Activated CD8-positive, alpha-beta T cell treated with anti-CD3 and anti-CD28 coated beads, Interleukin-2, amount 10 ng/mL, durations not matched to agents 7 days and 5 days (primary cell): ENCODE measurements around the gene VAPB. TPM values are rescaled to one million over a fixed set of nuclear protein-coding genes. Genes with fewer than 3 reads are reported as not detected.
A peak's percentile ranks its signal among the peaks of the same experiment; 100 is the strongest.
"Not testable (repeated sequence)": the region's sequence is repeated elsewhere in the genome, so short reads cannot be mapped to it uniquely, and the experiment has no call there.

Experiments
- ATAC-seq: fragments of 150-1000 bp; cut with Tn5 transposase; one replicate; pipeline ENCODE4 v1.10.0; 2021; ENCODE audit warnings: moderate library complexity
- CTCF ChIA-PET: fragments of 350-600 bp; sonication (Branson Sonifier 250); formaldehyde crosslinking; loops from one replicate; lab custom pipeline; 2021; ENCODE audit warnings: antibody characterized with exemption; lab: Charles Lee
- POLR2A ChIA-PET: fragments of 350-600 bp; sonication (Branson Sonifier 250); formaldehyde crosslinking; loops from one replicate; lab custom pipeline; 2021; ENCODE audit warnings: antibody characterized with exemption; lab: Charles Lee
- DNase-seq: peaks from one replicate; pipeline ENCODE4 v3.0.0-alpha.2; 2020
- H3K27ac Mint-ChIP-seq: one replicate; pipeline ENCODE4 v1.8.0; 2021; ENCODE audit warnings: mild to moderate bottlenecking, mixed read lengths
- H3K27me3 Mint-ChIP-seq: one replicate; pipeline ENCODE4 v1.8.0; 2021; ENCODE audit warnings: low read depth, mixed read lengths
- H3K36me3 Mint-ChIP-seq: one replicate; pipeline ENCODE4 v1.8.0; 2021; ENCODE audit warnings: low read depth, mixed read lengths
- H3K4me1 Mint-ChIP-seq: one replicate; pipeline ENCODE4 v1.8.0; 2021; ENCODE audit warnings: low read depth, mixed read lengths
- H3K4me3 Mint-ChIP-seq: one replicate; pipeline ENCODE4 v1.8.0; 2021; ENCODE audit warnings: mild to moderate bottlenecking, mixed read lengths
- H3K9me3 Mint-ChIP-seq: one replicate; pipeline ENCODE4 v1.8.0; 2022; ENCODE audit warnings: mixed read lengths; ENCODE audit not compliant: insufficient read depth
- total RNA-seq, 2 experiments: library from RNA; stranded (reverse); gene quantifications; one replicate each; pipeline ENCODE4 v1.2.3, GENCODE V29; 2021

Gene VAPB
- total RNA-seq, 2 experiments from 2014 or later: 34.5 to 36.8 TPM

DNA sequence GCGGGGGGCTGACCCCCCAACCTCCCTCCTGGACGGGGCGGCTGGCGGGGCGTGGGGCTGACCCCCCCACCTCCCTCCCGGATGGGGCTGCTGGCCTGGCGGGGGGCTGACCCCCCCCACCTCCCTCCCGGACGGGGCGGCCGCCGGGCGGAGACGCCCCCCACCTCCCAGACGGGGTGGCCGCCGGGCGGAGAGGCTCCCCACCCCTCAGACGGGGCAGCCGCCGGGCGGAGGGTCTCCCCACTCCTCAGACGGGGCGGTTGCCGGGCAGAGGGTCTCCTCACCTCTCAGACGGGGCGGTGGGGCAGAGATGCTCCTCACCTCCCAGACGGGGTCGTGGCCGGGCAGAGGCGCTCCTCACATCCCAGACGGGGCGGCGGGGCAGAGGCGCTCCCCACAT is 25.2 kb downstream of the VAPB start:
- CTCF ChIA-PET, POLR2A ChIA-PET, H3K9me3 Mint-ChIP-seq, ATAC-seq, DNase-seq, H3K27ac Mint-ChIP-seq, H3K4me3 Mint-ChIP-seq, H3K27me3 Mint-ChIP-seq: not testable (repeated sequence)
- Mint-ChIP-seq H3K4me1 (peaks cover 32% of the 10 kb centered on the region), H3K36me3 (peaks cover 40% of the 10 kb centered on the region)

DNA sequence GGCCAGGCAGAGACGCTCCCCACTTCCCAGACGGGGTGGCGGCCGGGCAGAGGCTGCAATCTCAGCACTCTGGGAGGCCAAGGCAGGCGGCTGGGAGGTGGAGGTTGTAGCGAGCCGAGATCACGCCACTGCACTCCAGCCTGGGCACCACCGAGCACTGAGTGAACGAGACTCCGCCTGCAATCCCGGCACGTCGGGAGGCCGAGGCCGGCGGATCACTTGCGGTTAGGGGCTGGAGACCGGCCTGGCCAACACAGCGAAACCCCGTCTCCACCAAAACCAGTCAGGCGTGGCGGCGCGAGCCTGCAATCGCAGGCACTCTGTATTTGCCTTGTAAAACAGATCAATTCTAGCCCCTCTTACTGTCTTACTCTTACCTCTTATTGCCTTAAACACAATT is 25.8 kb downstream of the VAPB start:
- H3K4me1 Mint-ChIP-seq: peaks cover 27% of the 10 kb centered on the region
- DNase-seq, ATAC-seq, POLR2A ChIA-PET, H3K4me3 Mint-ChIP-seq, H3K27ac Mint-ChIP-seq, H3K27me3 Mint-ChIP-seq, CTCF ChIA-PET, H3K9me3 Mint-ChIP-seq: not testable (repeated sequence)
- H3K36me3 Mint-ChIP-seq: peaks cover 46% of the 10 kb centered on the region

DNA sequence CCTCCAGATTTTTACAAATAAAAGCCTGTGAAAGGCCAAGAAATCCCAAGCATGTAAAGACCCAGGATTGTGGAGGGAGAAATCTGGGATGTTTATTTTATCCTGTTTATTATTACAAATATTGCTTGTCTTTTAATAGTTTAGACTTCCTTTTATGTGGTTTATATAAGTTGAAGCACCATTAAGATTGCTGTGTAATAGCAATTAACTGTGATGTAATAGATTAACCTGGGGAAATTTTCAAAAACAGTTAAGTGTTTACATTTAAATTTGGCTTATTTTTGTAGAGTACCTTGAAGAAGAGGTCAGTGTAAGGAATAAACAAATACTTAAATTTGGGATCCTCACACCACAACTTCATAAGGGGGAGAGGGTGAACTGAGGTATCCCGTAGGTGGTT is 27.0 kb downstream of the VAPB start:
- CTCF ChIA-PET: no interaction called here
- Mint-ChIP-seq H3K4me3 (no peak overlapping the region), H3K36me3 (peaks cover 52% of the 10 kb centered on the region)

DNA sequence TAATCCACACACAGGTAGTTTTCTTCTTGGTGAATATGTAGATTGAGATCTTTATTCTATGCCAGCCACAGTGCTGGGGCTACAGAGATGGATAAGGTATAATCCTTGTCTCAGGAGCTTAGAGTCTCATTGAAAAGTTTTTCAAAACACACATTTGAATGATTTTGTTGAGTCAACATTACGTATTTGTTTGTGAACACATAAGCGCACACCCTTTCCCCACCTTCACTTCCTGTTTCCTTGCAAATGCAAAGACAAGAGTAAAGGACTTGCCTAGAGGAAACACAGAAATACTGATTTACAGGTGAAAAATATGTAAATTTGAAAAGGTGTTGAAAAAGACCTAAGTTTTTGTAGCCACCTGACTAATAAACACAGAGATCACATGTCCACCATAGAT is 27.8 kb downstream of the VAPB start:
- Mint-ChIP-seq H3K4me1 (peaks cover 25% of the 10 kb centered on the region), H3K9me3 (no peaks in the 10 kb centered on the region), H3K4me3 (no peak overlapping the region), H3K36me3 (peaks cover 55% of the 10 kb centered on the region), H3K27me3 (no peaks in the 10 kb centered on the region), H3K27ac (peak overlapping the region; percentile 28)
- no peak for ATAC-seq
- DNase-seq: no peak
- POLR2A ChIA-PET: no interaction called here
- CTCF ChIA-PET: no interaction called here

More for the DNA sequence above, 27.0 kb downstream of the VAPB start:
- H3K27me3 Mint-ChIP-seq: no peaks in the 10 kb centered on the region
- ATAC-seq: no peak
- DNase-seq: no peak
- POLR2A ChIA-PET: no interaction called here
- peaks cover 25% of the 10 kb centered on the region for H3K4me1 Mint-ChIP-seq
- no peak overlapping the region for H3K27ac Mint-ChIP-seq
- H3K9me3 Mint-ChIP-seq: no peaks in the 10 kb centered on the region

DNA sequence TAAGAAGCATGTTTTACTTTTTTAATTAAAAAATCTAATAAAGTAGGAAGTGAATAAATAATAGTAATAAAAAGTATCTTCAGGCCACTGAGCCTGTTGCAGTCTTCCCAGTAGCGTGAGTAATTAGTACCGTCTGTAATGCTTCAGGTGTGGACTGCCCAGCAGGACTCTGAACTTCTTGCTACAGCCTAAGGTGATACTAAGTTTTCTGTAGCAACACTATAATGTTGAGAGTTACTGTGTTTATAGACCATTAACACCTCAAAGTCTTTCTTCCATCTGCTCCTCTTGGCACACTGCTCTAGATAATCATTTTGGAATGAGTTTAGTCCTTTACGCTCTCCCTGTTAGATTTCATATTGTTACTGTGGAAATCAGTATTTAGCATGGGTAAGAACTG is 28.4 kb downstream of the VAPB start:
- no peak overlapping the region for H3K27ac Mint-ChIP-seq
- no peaks in the 10 kb centered on the region for H3K9me3 Mint-ChIP-seq
- no peaks in the 10 kb centered on the region for H3K27me3 Mint-ChIP-seq
- ChIA-PET POLR2A (no interaction called here), CTCF (interaction anchor here (2.0 kb wide), 1 partner anchor 63 kb away, joined by 4 read pairs; no protein-coding TSS in a partner anchor)
- peaks cover 25% of the 10 kb centered on the region for H3K4me1 Mint-ChIP-seq
- H3K36me3 Mint-ChIP-seq: peaks cover 57% of the 10 kb centered on the region
- DNase-seq (no peak), ATAC-seq (no peak)
- H3K4me3 Mint-ChIP-seq: no peak overlapping the region

DNA sequence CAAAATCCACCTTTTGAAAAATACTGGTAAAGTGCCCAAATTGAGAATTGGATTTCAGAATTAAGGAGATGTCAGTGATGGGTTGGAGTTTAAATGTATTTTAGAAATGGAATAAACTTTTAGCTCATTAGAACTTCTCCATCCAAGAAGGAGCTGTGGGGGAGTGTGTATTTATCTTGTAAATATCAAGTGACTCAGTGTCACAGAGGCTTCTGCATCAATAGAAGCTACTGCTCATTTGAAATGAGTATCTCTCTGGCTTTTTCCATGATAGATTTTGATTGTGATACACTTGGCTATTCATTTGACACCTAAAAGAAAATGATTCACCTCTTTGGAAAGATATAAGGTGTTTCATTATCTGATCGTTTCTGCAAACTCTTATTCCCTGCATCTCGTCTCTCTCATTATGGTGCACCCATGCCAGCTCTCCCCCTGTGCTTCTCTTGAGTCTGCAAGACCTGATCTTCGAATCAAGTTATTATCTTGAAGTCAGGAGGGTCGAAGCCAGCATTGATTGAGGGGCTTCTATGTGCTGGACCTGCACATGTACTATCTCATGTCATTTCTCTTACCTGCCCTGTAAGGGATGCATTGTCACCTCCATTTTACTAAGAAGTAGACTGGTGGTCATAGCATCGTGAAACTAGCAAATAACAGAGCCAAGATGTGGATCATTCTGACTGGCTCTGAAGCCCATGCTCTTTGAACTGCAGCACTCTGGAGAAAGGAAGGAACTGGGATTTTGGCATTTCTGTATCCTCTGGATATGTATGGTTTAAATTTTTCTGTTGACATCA is 30.1 kb downstream of the VAPB start:
- ATAC-seq: no peak

DNA sequence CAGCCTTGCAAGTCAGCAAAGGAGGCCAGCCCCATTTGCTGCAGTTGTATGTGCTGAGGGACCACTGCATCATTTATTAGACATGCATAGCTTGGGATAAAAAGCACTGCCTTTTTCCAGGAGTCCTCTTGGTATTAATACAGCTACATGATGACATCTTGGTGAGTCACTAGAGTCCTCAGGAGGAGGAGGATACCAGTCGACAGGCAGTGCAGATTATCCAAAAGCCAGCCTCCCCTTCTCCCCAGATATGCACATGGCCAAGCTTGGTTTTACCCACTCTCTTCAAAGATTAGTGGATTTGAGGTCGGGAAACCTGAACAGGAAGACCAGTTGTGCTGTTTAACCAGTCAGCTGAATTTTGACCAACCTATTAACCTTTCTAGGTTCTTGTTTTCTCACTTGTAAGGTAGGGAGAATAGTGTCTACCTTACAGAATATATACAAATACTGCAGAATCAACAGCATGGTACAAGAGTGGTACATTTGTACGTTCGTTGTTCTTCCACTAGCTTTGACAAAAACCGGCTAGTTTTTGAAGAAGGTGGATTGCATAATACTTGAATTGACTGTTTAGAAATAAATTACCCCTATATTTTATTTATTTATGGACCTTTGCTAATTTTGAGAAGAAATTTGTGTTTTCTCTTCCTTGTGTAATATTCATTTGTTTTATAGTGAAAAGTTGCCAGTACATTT is 31.9 kb downstream of the VAPB start:
- Mint-ChIP-seq H3K4me3 (no peak overlapping the region), H3K36me3 (peaks cover 68% of the 10 kb centered on the region), H3K27me3 (no peaks in the 10 kb centered on the region), H3K9me3 (peaks cover 4% of the 10 kb centered on the region), H3K4me1 (peaks cover 16% of the 10 kb centered on the region), H3K27ac (no peak overlapping the region)
- CTCF ChIA-PET: interaction anchor here (1.1 kb wide), 1 partner anchor 26 kb away, joined by 3 read pairs; no protein-coding TSS in a partner anchor
- ATAC-seq: no peak
- POLR2A ChIA-PET: interaction anchor here (0.6 kb wide), 1 partner anchor 8 kb away, joined by 3 read pairs; no protein-coding TSS in a partner anchor
- DNase-seq: no peak

More for the DNA sequence above, 30.1 kb downstream of the VAPB start:
- Mint-ChIP-seq H3K4me3 (no peak overlapping the region), H3K27me3 (no peaks in the 10 kb centered on the region), H3K36me3 (peaks cover 64% of the 10 kb centered on the region), H3K9me3 (no peaks in the 10 kb centered on the region), H3K4me1 (peaks cover 25% of the 10 kb centered on the region), H3K27ac (no peak overlapping the region)
- POLR2A ChIA-PET: interaction anchor here (1.5 kb wide), 1 partner anchor 30 kb away, joined by 6 read pairs; the partner anchor contains the start of gene VAPB
- no peak for DNase-seq
- CTCF ChIA-PET: interaction anchor here (2.0 kb wide), 1 partner anchor 62 kb away, joined by 4 read pairs; no protein-coding TSS in a partner anchor

DNA sequence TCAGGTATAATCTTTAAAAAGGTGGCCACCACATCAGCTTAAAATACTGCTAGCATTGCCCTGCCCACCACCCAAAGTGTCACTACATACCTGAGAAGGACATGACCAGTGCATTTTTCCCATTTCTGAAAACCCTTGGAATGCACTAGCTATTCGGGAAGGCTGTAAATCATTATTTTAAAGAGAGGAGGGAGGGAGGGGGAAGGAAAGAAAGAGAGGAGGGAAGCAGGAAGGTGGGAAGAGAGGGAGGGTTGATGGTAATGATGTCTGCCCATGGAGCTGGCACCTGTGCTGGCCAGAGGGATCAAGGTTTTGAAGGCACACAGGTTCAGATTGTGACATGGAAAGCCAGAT is 32.4 kb downstream of the VAPB start:
- H3K27me3 Mint-ChIP-seq: no peaks in the 10 kb centered on the region
- H3K4me1 Mint-ChIP-seq: peaks cover 11% of the 10 kb centered on the region
- ChIA-PET CTCF (interaction anchor here (0.6 kb wide), 1 partner anchor 453 kb away, joined by 3 read pairs; no protein-coding TSS in a partner anchor), POLR2A (no interaction called here)
- no peak overlapping the region for H3K4me3 Mint-ChIP-seq
- no peak overlapping the region for H3K27ac Mint-ChIP-seq
- H3K9me3 Mint-ChIP-seq: peaks cover 4% of the 10 kb centered on the region
- ATAC-seq (no peak), DNase-seq (no peak)
- peaks cover 63% of the 10 kb centered on the region for H3K36me3 Mint-ChIP-seq

DNA sequence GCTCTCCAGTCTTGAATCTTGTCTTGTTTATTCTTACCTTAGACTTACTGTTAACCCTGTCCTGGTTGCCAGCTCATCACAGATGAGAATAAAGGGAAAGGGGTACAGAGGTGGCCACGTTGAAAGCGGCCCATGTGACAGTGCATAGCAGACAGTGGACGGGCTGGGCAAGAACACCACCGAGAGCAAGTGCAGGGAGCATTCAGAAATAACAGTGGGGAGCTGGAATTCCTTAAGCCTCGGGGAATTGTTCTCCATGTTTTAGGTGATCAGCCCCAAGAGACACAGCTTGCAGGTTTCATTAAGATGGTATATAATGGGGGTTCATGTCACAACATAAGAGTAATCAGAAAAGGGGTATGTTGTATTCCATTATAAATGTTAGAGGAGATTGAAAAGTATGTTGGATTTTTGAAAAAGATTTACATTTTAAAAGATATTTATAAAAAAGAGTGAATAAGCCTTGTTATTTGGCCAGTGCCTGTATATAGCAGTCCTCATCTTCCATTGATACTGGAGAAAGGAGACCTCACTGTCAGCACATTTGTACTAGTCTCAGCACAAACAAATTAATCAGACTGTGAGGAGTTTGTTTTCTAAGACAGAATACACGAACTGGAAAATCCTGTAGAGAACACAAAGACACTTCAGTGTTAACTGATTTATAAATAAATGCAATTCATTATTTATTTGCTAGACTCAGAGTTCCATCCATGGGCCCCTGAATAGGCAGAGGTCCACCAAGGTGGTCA is 35.4 kb downstream of the VAPB start:
- DNase-seq (no peak), ATAC-seq (no peak)
- Mint-ChIP-seq H3K27ac (no peak overlapping the region), H3K27me3 (no peaks in the 10 kb centered on the region), H3K9me3 (peaks cover 4% of the 10 kb centered on the region), H3K4me1 (no peaks in the 10 kb centered on the region), H3K36me3 (peaks cover 43% of the 10 kb centered on the region), H3K4me3 (no peak overlapping the region)
- ChIA-PET CTCF (no interaction called here), POLR2A (interaction anchor here (0.6 kb wide), 1 partner anchor 189 kb away, joined by 3 read pairs; no protein-coding TSS in a partner anchor)

DNA sequence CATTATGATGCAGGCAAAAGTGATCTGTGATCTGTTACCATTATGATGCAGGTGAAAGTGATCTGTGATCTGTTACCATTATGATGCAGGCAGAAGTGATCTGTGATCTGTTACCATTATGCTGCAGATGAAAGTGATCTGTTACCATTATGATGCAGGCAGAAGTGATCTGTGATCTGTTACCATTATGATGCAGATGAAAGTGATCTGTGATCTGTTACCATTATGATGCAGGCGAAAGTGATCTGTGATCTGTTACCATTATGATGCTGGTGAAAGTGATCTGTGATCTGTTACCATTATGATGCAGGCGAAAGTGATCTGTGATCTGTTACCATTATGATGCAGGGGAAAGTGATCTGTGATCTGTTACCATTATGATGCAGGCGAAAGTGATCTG is 38.5 kb downstream of the VAPB start:
- DNase-seq, H3K27ac Mint-ChIP-seq, H3K4me1 Mint-ChIP-seq, POLR2A ChIA-PET, H3K9me3 Mint-ChIP-seq, H3K4me3 Mint-ChIP-seq, ATAC-seq, CTCF ChIA-PET, H3K27me3 Mint-ChIP-seq: not testable (repeated sequence)
- H3K36me3 Mint-ChIP-seq: peaks cover 26% of the 10 kb centered on the region

DNA sequence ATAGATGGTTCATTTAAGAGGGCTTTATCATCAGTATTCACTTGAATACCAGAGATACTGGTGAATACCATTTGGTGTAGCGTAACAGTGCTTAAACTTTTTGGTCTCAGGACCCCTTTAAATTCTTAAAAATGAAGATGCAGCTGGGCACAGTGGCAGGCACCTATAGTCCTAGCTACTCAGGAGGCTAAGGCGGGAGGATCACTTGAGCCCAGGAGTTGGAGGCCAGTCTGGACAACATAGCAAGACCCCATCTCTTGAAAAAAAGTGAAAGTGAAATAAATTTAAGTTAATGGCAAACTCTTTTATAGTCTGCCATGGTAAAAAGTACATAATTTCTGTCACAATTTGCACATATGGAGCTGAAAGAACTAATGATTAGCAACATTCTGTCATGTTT is 39.3 kb downstream of the VAPB start:
- H3K27ac Mint-ChIP-seq: peak overlapping the region; percentile 8
- POLR2A ChIA-PET: no interaction called here
- H3K36me3 Mint-ChIP-seq: peaks cover 23% of the 10 kb centered on the region
- H3K4me1 Mint-ChIP-seq: peaks cover 17% of the 10 kb centered on the region
- DNase-seq: no peak
- H3K27me3 Mint-ChIP-seq: no peaks in the 10 kb centered on the region
- CTCF ChIA-PET: no interaction called here
- H3K9me3 Mint-ChIP-seq: peaks cover 4% of the 10 kb centered on the region
- no peak overlapping the region for H3K4me3 Mint-ChIP-seq
- no peak for ATAC-seq
